Neural cell (in vitro differentiated cells): ENCODE data around the gene SLC17A9. TPM values are rescaled to one million over a fixed set of nuclear protein-coding genes. Genes with fewer than 3 reads are reported as not detected.

Experiments used
- H2AFZ ChIP-seq: fragments of 200-600, 300-800 bp; sonication (generic), shearing (Covaris generic); 2 replicates; pipeline ENCODE4 v1.6.0; 2014; ENCODE audit warnings: low read depth, mild to moderate bottlenecking, antibody characterized with exemption, low read length, moderate library complexity
- H3F3A ChIP-seq: fragments of 200-600 bp; shearing (Covaris generic); 2 replicates; pipeline ENCODE4 v1.6.1; 2016; ENCODE audit warnings: mild to moderate bottlenecking, moderate library complexity, mixed read lengths, antibody characterized with exemption, low read length; ENCODE audit not compliant: insufficient read depth, poor library complexity, severe bottlenecking
- H3K27ac ChIP-seq: fragments of 200-600, 300-800 bp; sonication (generic), shearing (Covaris generic); 2 replicates; pipeline ENCODE4 v1.5.1; 2014; ENCODE audit warnings: mild to moderate bottlenecking, low read length, moderate library complexity
- H3K27me3 ChIP-seq: fragments of 300-800, 200-600 bp; sonication (generic), shearing (Covaris generic); 2 replicates; pipeline ENCODE4 v1.6.0; 2014; ENCODE audit warnings: mild to moderate bottlenecking, low read depth, low read length, moderate library complexity; ENCODE audit not compliant: insufficient read depth
- H3K36me3 ChIP-seq: fragments of 300-800, 200-600 bp; sonication (generic), shearing (Covaris generic); 2 replicates; pipeline ENCODE4 v1.5.1; 2014; ENCODE audit warnings: mild to moderate bottlenecking, antibody characterized with exemption, low read length, moderate library complexity; ENCODE audit not compliant: insufficient read depth
- H3K4me2 ChIP-seq: fragments of 300-800, 200-600 bp; sonication (generic), shearing (Covaris generic); 2 replicates; pipeline ENCODE4 v1.6.0; 2014; ENCODE audit warnings: mild to moderate bottlenecking, low read length
- H3K4me3 ChIP-seq: fragments of 300-800, 200-600 bp; sonication (generic), shearing (Covaris generic); 2 replicates; pipeline ENCODE4 v1.5.1; 2014; ENCODE audit warnings: mild to moderate bottlenecking, low read length, moderate library complexity
- H3K79me2 ChIP-seq: fragments of 200-600 bp; shearing (Covaris generic); replicated peaks from 2 replicates; pipeline ENCODE4 v1.6.0; 2014; ENCODE audit warnings: mild to moderate bottlenecking, low read length, moderate library complexity; ENCODE audit not compliant: insufficient read depth
- H3K9ac ChIP-seq: fragments of 300-800, 200-600 bp; sonication (generic), shearing (Covaris generic); 2 replicates; pipeline ENCODE4 v1.6.1; 2016; ENCODE audit warnings: mild to moderate bottlenecking, low read length, mixed read lengths
- H3K9me2 ChIP-seq: fragments of 200-600 bp; shearing (Covaris generic); 2 replicates; pipeline ENCODE4 v1.6.1; 2016; ENCODE audit warnings: mild to moderate bottlenecking, low read length, mixed read lengths; ENCODE audit not compliant: insufficient read depth
- H3K9me3 ChIP-seq: fragments of 200-600, 300-800 bp; sonication (generic), shearing (Covaris generic); 2 replicates; pipeline ENCODE4 v1.6.1; 2016; ENCODE audit warnings: mild to moderate bottlenecking, mixed run types, low read length, moderate library complexity, mixed read lengths
- H4K20me1 ChIP-seq: fragments of 200-600 bp; shearing (Covaris generic); 2 replicates; pipeline ENCODE4 v1.6.1; 2016; ENCODE audit warnings: mild to moderate bottlenecking, mixed run types; ENCODE audit not compliant: insufficient read depth
- EP300 ChIP-seq: fragments of 450-650 bp; conservative IDR thresholded peaks from 2 replicates; pipeline ENCODE4 v1.6.1; 2014; ENCODE audit warnings: antibody characterized with exemption, mild to moderate bottlenecking, moderate library complexity; ENCODE audit not compliant: poor library complexity, severe bottlenecking
- EZH2 ChIP-seq: fragments of 200-600, 300-800 bp; shearing (Covaris generic), sonication (generic); IDR thresholded peaks from 2 replicates; pipeline ENCODE4 v1.6.1; 2014; ENCODE audit warnings: antibody characterized with exemption, low read length, borderline replicate concordance, mild to moderate bottlenecking; ENCODE audit not compliant: insufficient read depth, poor library complexity, severe bottlenecking
- MXI1 ChIP-seq: fragments of 450-650 bp; conservative IDR thresholded peaks from 2 replicates; pipeline ENCODE4 v1.6.1; 2014; ENCODE audit warnings: antibody characterized with exemption, mild to moderate bottlenecking; ENCODE audit not compliant: poor library complexity, severe bottlenecking
- POLR2AphosphoS5 ChIP-seq: IDR thresholded peaks from 2 replicates; pipeline ENCODE4 v1.6.1; 2012
- RAD21 ChIP-seq: fragments of 450-650 bp; conservative IDR thresholded peaks from 2 replicates; pipeline ENCODE4 v1.6.1; 2014; ENCODE audit warnings: antibody characterized with exemption, mild to moderate bottlenecking, moderate library complexity
- SMC3 ChIP-seq: fragments of 450-650 bp; conservative IDR thresholded peaks from 2 replicates; pipeline ENCODE4 v1.6.1; 2014; ENCODE audit warnings: antibody characterized with exemption, mild to moderate bottlenecking, moderate library complexity; ENCODE audit not compliant: poor library complexity
- TAF1 ChIP-seq: IDR thresholded peaks from 2 replicates; pipeline ENCODE4 v1.6.1; 2012; ENCODE audit warnings: low read depth
- polyA plus RNA-seq: library from polyadenylated mRNA; depleted of rRNA; stranded (reverse); fragments of >200 nt; gene quantifications from 2 replicates; pipeline ENCODE4 v1.2.3, GENCODE V29; 2014
- TF ChIP-seq, protein P1 (sequence below): fragments of 450-650 bp; IDR thresholded peaks from 2 replicates; pipeline ENCODE4 v1.5.1; 2014; ENCODE audit warnings: antibody characterized with exemption, mild to moderate bottlenecking, moderate library complexity; ENCODE audit not compliant: poor library complexity, severe bottlenecking
- TF ChIP-seq, protein P2 (sequence below): IDR thresholded peaks from 2 replicates; pipeline ENCODE4 v1.6.1; 2012; ENCODE audit warnings: borderline replicate concordance

Gene SLC17A9
- polyA plus RNA-seq, 1 donor from 2014 or later: not detected

DNA sequence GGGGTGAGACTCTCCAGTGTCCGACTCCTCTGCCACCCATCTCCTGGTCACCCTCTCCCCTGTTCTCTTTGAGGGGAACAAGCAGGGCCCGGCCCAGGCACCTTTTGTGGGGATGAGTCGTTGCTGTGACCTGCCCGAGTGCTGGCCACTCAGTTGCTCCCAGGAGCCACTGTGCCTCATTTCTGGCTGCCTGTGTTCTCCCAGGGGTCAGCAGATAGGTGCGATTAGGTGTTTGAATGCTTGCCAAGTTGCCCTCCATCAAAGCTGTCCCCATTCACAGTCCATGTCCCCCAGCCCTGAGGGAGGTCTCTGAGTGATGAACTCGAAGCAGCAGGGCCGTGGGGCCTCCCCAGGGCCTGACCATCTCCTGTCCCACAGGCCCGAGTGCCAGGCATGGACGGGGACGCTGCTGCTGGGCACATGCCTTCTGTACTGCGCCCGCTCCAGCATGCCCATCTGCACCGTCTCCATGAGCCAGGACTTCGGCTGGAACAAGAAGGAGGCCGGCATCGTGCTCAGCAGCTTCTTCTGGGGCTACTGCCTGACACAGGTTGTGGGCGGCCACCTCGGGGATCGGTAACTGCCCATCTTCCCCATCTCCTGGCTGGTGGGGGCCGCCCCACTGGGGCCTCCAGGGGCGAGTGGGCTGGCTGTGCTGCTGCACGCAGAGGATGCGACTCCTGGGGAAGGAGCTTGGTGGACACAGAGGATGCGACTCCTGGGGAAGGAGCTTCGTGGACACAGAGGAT is 4.1 kb downstream of the SLC17A9 start:
- Histone ChIP-seq H3K9me2 (no peaks in the 10 kb centered on the region), H3K9me3 (no peaks in the 10 kb centered on the region), H3F3A (no peaks in the 10 kb centered on the region), H3K4me3 (no peak overlapping the region), H3K79me2 (no peaks in the 10 kb centered on the region), H3K27me3 (no peaks in the 10 kb centered on the region), H3K4me2 (no peak overlapping the region), H2AFZ (no peak overlapping the region), H3K9ac (no peak overlapping the region), H4K20me1 (no peaks in the 10 kb centered on the region), H3K36me3 (no peaks in the 10 kb centered on the region), H3K27ac (no peak overlapping the region)
- TF ChIP-seq, protein P1, sequence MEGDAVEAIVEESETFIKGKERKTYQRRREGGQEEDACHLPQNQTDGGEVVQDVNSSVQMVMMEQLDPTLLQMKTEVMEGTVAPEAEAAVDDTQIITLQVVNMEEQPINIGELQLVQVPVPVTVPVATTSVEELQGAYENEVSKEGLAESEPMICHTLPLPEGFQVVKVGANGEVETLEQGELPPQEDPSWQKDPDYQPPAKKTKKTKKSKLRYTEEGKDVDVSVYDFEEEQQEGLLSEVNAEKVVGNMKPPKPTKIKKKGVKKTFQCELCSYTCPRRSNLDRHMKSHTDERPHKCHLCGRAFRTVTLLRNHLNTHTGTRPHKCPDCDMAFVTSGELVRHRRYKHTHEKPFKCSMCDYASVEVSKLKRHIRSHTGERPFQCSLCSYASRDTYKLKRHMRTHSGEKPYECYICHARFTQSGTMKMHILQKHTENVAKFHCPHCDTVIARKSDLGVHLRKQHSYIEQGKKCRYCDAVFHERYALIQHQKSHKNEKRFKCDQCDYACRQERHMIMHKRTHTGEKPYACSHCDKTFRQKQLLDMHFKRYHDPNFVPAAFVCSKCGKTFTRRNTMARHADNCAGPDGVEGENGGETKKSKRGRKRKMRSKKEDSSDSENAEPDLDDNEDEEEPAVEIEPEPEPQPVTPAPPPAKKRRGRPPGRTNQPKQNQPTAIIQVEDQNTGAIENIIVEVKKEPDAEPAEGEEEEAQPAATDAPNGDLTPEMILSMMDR: no peak
- no peak for TF ChIP-seq SMC3
- no peak for TF ChIP-seq MXI1
- no peak for TF ChIP-seq TAF1
- TF ChIP-seq, protein P2, sequence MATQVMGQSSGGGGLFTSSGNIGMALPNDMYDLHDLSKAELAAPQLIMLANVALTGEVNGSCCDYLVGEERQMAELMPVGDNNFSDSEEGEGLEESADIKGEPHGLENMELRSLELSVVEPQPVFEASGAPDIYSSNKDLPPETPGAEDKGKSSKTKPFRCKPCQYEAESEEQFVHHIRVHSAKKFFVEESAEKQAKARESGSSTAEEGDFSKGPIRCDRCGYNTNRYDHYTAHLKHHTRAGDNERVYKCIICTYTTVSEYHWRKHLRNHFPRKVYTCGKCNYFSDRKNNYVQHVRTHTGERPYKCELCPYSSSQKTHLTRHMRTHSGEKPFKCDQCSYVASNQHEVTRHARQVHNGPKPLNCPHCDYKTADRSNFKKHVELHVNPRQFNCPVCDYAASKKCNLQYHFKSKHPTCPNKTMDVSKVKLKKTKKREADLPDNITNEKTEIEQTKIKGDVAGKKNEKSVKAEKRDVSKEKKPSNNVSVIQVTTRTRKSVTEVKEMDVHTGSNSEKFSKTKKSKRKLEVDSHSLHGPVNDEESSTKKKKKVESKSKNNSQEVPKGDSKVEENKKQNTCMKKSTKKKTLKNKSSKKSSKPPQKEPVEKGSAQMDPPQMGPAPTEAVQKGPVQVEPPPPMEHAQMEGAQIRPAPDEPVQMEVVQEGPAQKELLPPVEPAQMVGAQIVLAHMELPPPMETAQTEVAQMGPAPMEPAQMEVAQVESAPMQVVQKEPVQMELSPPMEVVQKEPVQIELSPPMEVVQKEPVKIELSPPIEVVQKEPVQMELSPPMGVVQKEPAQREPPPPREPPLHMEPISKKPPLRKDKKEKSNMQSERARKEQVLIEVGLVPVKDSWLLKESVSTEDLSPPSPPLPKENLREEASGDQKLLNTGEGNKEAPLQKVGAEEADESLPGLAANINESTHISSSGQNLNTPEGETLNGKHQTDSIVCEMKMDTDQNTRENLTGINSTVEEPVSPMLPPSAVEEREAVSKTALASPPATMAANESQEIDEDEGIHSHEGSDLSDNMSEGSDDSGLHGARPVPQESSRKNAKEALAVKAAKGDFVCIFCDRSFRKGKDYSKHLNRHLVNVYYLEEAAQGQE: no peak
- TF ChIP-seq EZH2: no peak
- TF ChIP-seq POLR2AphosphoS5: no peak
- TF ChIP-seq EP300: no peak
- no peak for TF ChIP-seq RAD21

DNA sequence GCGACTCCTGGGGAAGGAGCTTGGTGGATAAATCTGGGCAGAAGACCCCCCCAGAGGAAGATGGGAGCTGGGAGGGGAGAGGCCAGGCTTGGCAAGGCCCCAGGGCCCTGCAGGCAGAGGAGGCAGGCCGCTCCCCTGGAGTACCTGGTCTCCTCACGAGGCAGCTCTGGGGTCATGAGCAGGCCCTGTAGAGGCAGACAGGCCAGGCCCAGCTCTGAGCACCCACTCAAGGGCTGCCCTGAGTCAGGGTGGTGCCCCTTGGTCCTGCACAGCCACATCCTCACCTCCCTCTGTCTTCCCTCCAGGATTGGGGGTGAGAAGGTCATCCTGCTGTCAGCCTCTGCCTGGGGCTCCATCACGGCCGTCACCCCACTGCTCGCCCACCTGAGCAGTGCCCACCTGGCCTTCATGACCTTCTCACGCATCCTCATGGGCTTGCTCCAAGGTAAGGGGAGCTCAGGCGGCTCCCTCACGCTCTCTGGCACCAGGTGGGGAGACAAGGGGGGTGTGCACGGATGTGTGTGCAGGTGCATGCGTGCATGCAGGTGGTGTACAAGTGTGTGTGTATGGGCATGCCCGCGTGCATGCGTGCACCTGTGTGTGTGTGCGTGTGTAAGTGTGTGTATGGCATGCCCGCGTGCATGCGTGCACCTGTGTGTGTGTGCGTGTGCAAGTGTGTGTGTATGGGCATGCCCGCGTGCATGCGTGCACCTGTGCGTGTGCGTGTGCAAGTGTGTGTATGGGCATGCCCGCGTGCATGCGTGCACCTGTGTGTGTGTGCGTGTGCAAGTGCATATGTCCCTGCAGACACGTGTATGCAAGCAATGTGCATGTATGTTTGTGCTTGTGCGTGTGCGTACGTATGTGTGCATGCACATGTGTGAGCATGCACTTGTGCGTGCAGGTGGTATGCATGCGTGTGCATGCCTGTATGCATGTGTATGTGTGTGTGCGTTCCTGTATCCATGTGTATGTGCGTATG is 4.9 kb downstream of the SLC17A9 start:
- no peaks in the 10 kb centered on the region for H3K79me2 ChIP-seq
- no peaks in the 10 kb centered on the region for H3K9me2 ChIP-seq
- H3K4me2 ChIP-seq: no peak overlapping the region
- no peaks in the 10 kb centered on the region for H4K20me1 ChIP-seq
- H3F3A ChIP-seq: no peaks in the 10 kb centered on the region
- H3K36me3 ChIP-seq: no peaks in the 10 kb centered on the region
- no peak overlapping the region for H3K4me3 ChIP-seq
- H3K27ac ChIP-seq: no peak overlapping the region
- H3K9ac ChIP-seq: no peak overlapping the region
- no peaks in the 10 kb centered on the region for H3K27me3 ChIP-seq
- no peaks in the 10 kb centered on the region for H3K9me3 ChIP-seq
- TF ChIP-seq POLR2AphosphoS5: no peak
- no peak for TF ChIP-seq TAF1
- TF ChIP-seq, protein P1: no peak
- TF ChIP-seq EZH2: no peak
- no peak for TF ChIP-seq RAD21
- TF ChIP-seq EP300: no peak
- TF ChIP-seq, protein P2: no peak
- no peak for TF ChIP-seq SMC3
- TF ChIP-seq MXI1: no peak
- H2AFZ ChIP-seq: no peak overlapping the region
